K562 (cell line): ENCODE data around the gene PHETA1. TPM values are rescaled to one million over a fixed set of nuclear protein-coding genes. Genes with fewer than 3 reads are reported as not detected.

Experiments
- ATAC-seq: fragments of 200-7000 bp; cut with Tn5 transposase; 3 replicates; pipeline ENCODE4 v1.9.1; 2020; ENCODE audit warnings: moderate library complexity
- BruUV-seq: library from RNA; stranded (reverse); fragments of 400-500 nt; replicated peaks from 2 replicates; lab custom pipeline; 2021; lab: Mats Ljungman, UMichigan
- CTCF ChIA-PET: fragments of 300-600 bp; formaldehyde crosslinking; extraction: SDS; loops from one replicate; lab custom pipeline; 2021; ENCODE audit warnings: low intra/inter-chr PET ratio; lab: Yijun Ruan, JAX
- POLR2A ChIA-PET: fragments of 300-600, 350-650 bp; sonication (Branson Sonifier 250); formaldehyde crosslinking; extraction: SDS; loops from one replicate; lab custom pipeline; 2021; ENCODE audit warnings: antibody characterized with exemption, inconsistent platforms; lab: Yijun Ruan, JAX
- DNase-seq, 4 experiments: peaks; one replicate each; pipeline versions ENCODE4 v3.0.0 to v3.0.0-alpha.2; 2011 to 2018; ENCODE audit warnings: low spot score in 3 of 4, mixed read lengths in 3 of 4; ENCODE audit errors: extremely low read depth in 1 of 4
- FAIRE-seq: peaks from 2 replicates; lab custom pipeline; 2011; peaks lifted over from hg19 to GRCh38; lab: Jason Lieb, UNC
- H2AFZ ChIP-seq: 2 replicates; pipeline ENCODE4 v1.6.0; 2011; ENCODE audit warnings: low read depth, low read length, control low read depth, inconsistent platforms
- H3K27ac ChIP-seq: fragments of 200-600 bp; 3 replicates; pipeline ENCODE4 v1.8.0; 2011; ENCODE audit warnings: low read depth, mild to moderate bottlenecking, control low read depth, inconsistent platforms, low read length, moderate library complexity, mixed read lengths; ENCODE audit errors: extremely low read depth
- H3K27me3 ChIP-seq, 2 experiments: fragments of 300-600 bp in 1 of 2; 2 replicates in 1 of 2; 3 replicates in 1 of 2; pipeline versions ENCODE4 v1.6.0 to v1.8.0; 2011; ENCODE audit warnings: inconsistent platforms in 2 of 2, low read length in 2 of 2, mild to moderate bottlenecking in 1 of 2, mixed read lengths in 1 of 2, moderate library complexity in 1 of 2; ENCODE audit not compliant: control insufficient read depth in 2 of 2, insufficient read depth in 2 of 2
- H3K36me3 ChIP-seq: fragments of 300-600 bp; 3 replicates; pipeline ENCODE4 v1.8.0; 2011; ENCODE audit warnings: mild to moderate bottlenecking, low read length, inconsistent platforms; ENCODE audit not compliant: control insufficient read depth, insufficient read depth
- H3K4me1 ChIP-seq, 2 experiments: fragments of 200-600 bp in 1 of 2; replicated peaks in 1 of 2; 2 replicates in 1 of 2; 3 replicates in 1 of 2; pipeline versions ENCODE4 v1.5.1 to v1.8.0; 2011; ENCODE audit warnings: inconsistent platforms in 2 of 2, low read length in 2 of 2, mild to moderate bottlenecking in 1 of 2, mixed read lengths in 1 of 2, moderate library complexity in 1 of 2; ENCODE audit not compliant: control insufficient read depth in 2 of 2, insufficient read depth in 2 of 2
- H3K4me2 ChIP-seq: 2 replicates; pipeline ENCODE4 v1.6.1; 2011; ENCODE audit warnings: low read length, control low read depth, inconsistent platforms, mixed read lengths; ENCODE audit not compliant: insufficient read depth
- H3K4me3 ChIP-seq: fragments of 200-600 bp; sonication (generic), shearing (Covaris generic); 2 replicates; pipeline ENCODE4 v1.5.1; 2016; ENCODE audit warnings: control low read depth, inconsistent platforms
- H3K79me2 ChIP-seq: fragments of 200-600 bp; 3 replicates; pipeline ENCODE4 v1.8.0; 2011; ENCODE audit warnings: low read length, inconsistent platforms; ENCODE audit not compliant: control insufficient read depth, insufficient read depth
- H3K9ac ChIP-seq, 2 experiments: 2 replicates each; pipeline versions ENCODE4 v1.6.0 to v1.6.1; 2011; ENCODE audit warnings: low read depth in 2 of 2, low read length in 2 of 2, control low read depth in 1 of 2, inconsistent platforms in 1 of 2, mild to moderate bottlenecking in 1 of 2, mixed read lengths in 1 of 2; ENCODE audit not compliant: insufficient read depth in 1 of 2
- H3K9me1 ChIP-seq: one replicate; pipeline ENCODE4 v1.6.0; 2011; ENCODE audit warnings: inconsistent platforms, mild to moderate bottlenecking, low read length, moderate library complexity; ENCODE audit not compliant: control insufficient read depth, insufficient read depth
- H3K9me3 ChIP-seq: replicated peaks from 2 replicates; pipeline ENCODE4 v1.5.1; 2011; ENCODE audit warnings: low read depth, low read length, inconsistent platforms; ENCODE audit not compliant: control insufficient read depth, insufficient read depth
- H4K20me1 ChIP-seq: replicated peaks from 2 replicates; pipeline ENCODE4 v1.6.1; 2011; ENCODE audit warnings: low read length, inconsistent platforms, mixed read lengths; ENCODE audit not compliant: control insufficient read depth, insufficient read depth
- ARHGAP35 ChIP-seq: fragments of 450-650 bp; IDR thresholded peaks from 2 replicates; pipeline ENCODE4 v1.6.1; 2018; ENCODE audit not compliant: partially characterized antibody
- BCL6 ChIP-seq: fragments of 250-450 bp; sonication (Bioruptor Pico); IDR thresholded peaks from 2 replicates; pipeline ENCODE4 v1.4.0; 2020
- COPS2 ChIP-seq: fragments of 450-650 bp; conservative IDR thresholded peaks from 2 replicates; pipeline ENCODE4 v1.6.1; 2016; ENCODE audit warnings: mild to moderate bottlenecking, moderate library complexity
- CSDE1 ChIP-seq, 2 experiments: fragments of 450-650 bp; IDR thresholded peaks; 2 replicates each; pipeline ENCODE4 v1.6.1; 2016; ENCODE audit warnings: mild to moderate bottlenecking in 1 of 2
- ELF1 ChIP-seq: fragments of 200-800 bp; sonication (Bioruptor generic); IDR thresholded peaks from 2 replicates; pipeline ENCODE4 v1.6.1; 2016; ENCODE audit warnings: missing genetic modification characterization, missing compliant biosample characterization
- ESRRA ChIP-seq: fragments of 450-650 bp; IDR thresholded peaks from 2 replicates; pipeline ENCODE4 v1.6.1; 2014; ENCODE audit warnings: low read depth, mild to moderate bottlenecking, moderate library complexity, borderline replicate concordance
- ETV6 ChIP-seq, 3 experiments: fragments of 150-350 bp in 1 of 3; sonication (generic) in 1 of 3; formaldehyde crosslinking in 1 of 3; IDR thresholded peaks; 2 replicates each; pipeline versions ENCODE4 v1.6.1 to v1.8.0; 2014 to 2022; ENCODE audit warnings: borderline replicate concordance in 2 of 3, low read depth in 2 of 3, antibody characterized with exemption in 1 of 3, low read length in 1 of 3, mild to moderate bottlenecking in 1 of 3, missing genetic modification reagents in 1 of 3
- GABPB1 ChIP-seq: sonication (generic); formaldehyde crosslinking; IDR thresholded peaks from 2 replicates; pipeline ENCODE4 v1.8.0; 2022; ENCODE audit warnings: mild to moderate bottlenecking, missing genetic modification reagents
- HDAC3 ChIP-seq: fragments of 450-650 bp; IDR thresholded peaks from 2 replicates; pipeline ENCODE4 v1.6.1; 2018; ENCODE audit warnings: borderline replicate concordance, mild to moderate bottlenecking, moderate library complexity; ENCODE audit not compliant: partially characterized antibody
- NELFE ChIP-seq: IDR thresholded peaks from 2 replicates; pipeline ENCODE4 v1.6.1; 2011; ENCODE audit warnings: mild to moderate bottlenecking; ENCODE audit not compliant: insufficient read depth, insufficient read length
- PTBP1 ChIP-seq: fragments of 200-400 bp; formaldehyde crosslinking; IDR thresholded peaks from 2 replicates; pipeline ENCODE4 v1.6.1; 2017; ENCODE audit warnings: low read depth, low read length
- RBFOX2 ChIP-seq: fragments of 200-400 bp; formaldehyde crosslinking; IDR thresholded peaks from 2 replicates; pipeline ENCODE4 v1.6.1; 2017; ENCODE audit warnings: low read depth, mild to moderate bottlenecking, low read length, moderate library complexity
- ZKSCAN8 ChIP-seq: fragments of 200-800 bp; sonication (Bioruptor generic); IDR thresholded peaks from 2 replicates; pipeline ENCODE4 v1.6.1; 2016; ENCODE audit warnings: missing genetic modification characterization, missing compliant biosample characterization
- WGBS: fragments of 100-300 bp; shearing (Covaris generic); methylation state at CpG from one replicate; pipeline ENCODE4 v1.1.6; 2016; ENCODE audit warnings: low coverage, mixed read lengths; ENCODE audit not compliant: insufficient coverage; ENCODE audit errors: missing lambda C conversion rate; 5-methylcytosine and 5-hydroxymethylcytosine counted together
- in situ Hi-C: fragments of 300-500 bp; cut with MboI; formaldehyde crosslinking; loops from 4 replicates; pipeline ENCODE4 v1.15.0; 2018; ENCODE audit warnings: inconsistent platforms, mixed read lengths
- intact Hi-C: fragments of 100-400 bp; cut with micrococcal nuclease; formaldehyde crosslinking; loops from 2 replicates; pipeline ENCODE4 v1.14.2; 2022
- polyA plus RNA-seq, 8 experiments: library from polyadenylated mRNA; depleted of rRNA in 4 of 8; stranded (reverse) in 5 of 8; unstranded in 3 of 8; fragments of >200 nt; fragmentation: Nextera tagmentation in 2 of 8; fragmentation: Illumina TruSeq in 1 of 8; extraction: Ambion mirVana in 2 of 8; extraction: Trizol in 1 of 8; gene quantifications; 2 replicates each; pipeline versions ENCODE4 v1.2.1 to v1.2.3, GENCODE V29; 2011 to 2014; ENCODE audit warnings: inconsistent platforms in 1 of 8, missing spikeins in 1 of 8
- total RNA-seq, 7 experiments: library from RNA; depleted of rRNA in 6 of 7; stranded (reverse); fragments of >200 nt in 6 of 7; fragmentation: Illumina TruSeq in 2 of 7; extraction: Trizol in 2 of 7; gene quantifications; 2 replicates each; pipeline versions ENCODE4 v1.2.1 to v1.2.3, GENCODE V29; 2011 to 2021; ENCODE audit warnings: low replicate concordance in 1 of 7
- TF ChIP-seq, protein P1 (sequence below): sonication (generic); formaldehyde crosslinking; IDR thresholded peaks from 2 replicates; pipeline ENCODE4 v1.8.0; 2022; ENCODE audit warnings: mild to moderate bottlenecking, missing genetic modification reagents
- TF ChIP-seq, protein P2 (sequence below): IDR thresholded peaks from 3 replicates; pipeline ENCODE4 v1.6.1; 2011; ENCODE audit warnings: borderline replicate concordance, mild to moderate bottlenecking; ENCODE audit not compliant: insufficient read length, insufficient read depth

PHETA1 gene
- total and polyA plus RNA-seq, 9 of the 15 experiments (the other 6 are each of a cell fraction or from before 2014, with no cell fraction given): 0.03 to 12.4 (median 3.0) TPM

DNA sequence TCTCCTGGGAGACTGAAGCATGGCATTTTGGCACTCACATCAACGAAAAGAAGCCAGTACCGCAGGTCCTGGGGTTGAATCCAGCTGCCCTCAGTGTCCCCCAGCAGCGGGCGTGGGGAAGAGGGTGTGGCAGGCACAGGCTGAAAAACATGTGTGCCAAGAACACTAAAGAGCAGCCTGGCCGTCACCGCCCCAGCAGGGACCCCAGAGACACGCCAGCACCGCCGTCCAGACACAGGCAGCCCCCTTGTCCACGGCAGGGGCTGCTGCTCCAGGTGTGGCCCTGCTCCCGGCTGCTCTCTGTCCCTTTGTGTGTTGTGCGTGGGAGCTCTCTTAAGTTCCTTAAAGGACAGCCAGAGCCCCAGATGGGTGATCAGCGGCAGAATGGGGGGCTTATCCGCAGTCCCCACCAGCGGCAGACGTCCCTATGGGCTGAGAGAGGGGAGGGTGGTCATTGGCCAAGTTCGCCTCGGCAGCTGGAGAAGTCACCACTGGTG, 556 bp downstream of the PHETA1 start (continued):
- TF ChIP-seq ETV6 (IDR thresholded peaks at IDR 0.05; ENCODE audit: borderline replicate concordance in 1 of 2, low read depth in 2 of 2, low read length in 1 of 2) (no peak), ETV6 (CRISPR knock-in tag; IDR thresholded peaks at IDR 0.05; ENCODE audit: borderline replicate concordance) (no peak), PTBP1 (no peak), ESRRA (no peak), ZKSCAN8 (CRISPR knock-in tag) (no peak), GABPB1 (CRISPR knock-in tag) (no peak), CSDE1 (IDR thresholded peaks at IDR 0.05) (no peak), NELFE (no peak), ARHGAP35 (no peak)

DNA sequence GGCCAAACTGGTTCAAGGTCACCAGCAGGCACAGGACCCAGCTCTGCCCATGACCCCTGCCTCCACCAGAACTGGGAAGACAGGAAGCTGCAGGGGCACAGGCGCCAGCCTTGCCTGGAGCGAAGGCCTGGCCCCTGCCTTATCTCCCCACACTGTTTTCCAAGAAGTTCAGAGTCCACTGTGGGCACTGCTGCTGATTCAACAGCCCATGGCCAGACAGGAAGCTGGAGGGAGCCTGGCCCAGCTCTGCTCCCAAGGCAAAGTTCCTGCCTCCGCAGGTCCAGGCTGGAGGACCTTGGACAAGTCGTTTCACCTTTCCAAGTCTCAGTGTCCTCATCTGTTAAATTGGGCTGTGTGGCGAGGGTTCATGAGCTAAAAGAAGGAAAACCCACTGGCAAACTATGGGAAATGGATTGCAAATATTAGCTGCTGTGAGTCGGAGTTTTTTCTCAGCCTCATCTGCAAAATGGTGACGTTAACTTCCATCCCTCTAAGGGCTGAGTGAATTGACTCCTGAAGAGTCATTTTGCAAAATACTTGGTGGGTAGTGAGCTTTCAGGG, 1.2 kb downstream of the PHETA1 start:
- peak; percentile 73 for FAIRE-seq
- in situ Hi-C loops: no loop called here
- peak in 1 of 4 experiments; percentile 30 for DNase-seq
- peak overlapping the region; percentile 67 to 93 for H3K9ac ChIP-seq
- peaks cover 27% of the 10 kb centered on the region; the same call in 1 of the 3 replicates for H3K36me3 ChIP-seq
- H3K79me2 ChIP-seq: peaks cover 8% of the 10 kb centered on the region; the same call in 2 of the 3 replicates
- no peak for ATAC-seq
- H3K4me1 ChIP-seq: peaks cover 14 to 27% of the 10 kb centered on the region in 2 experiments
- 36% methylated on average over 7 of the region's 7 CpGs for WGBS
- H3K9me3 ChIP-seq: no peaks in the 10 kb centered on the region
- TF ChIP-seq ELF1 (tag) (0 out of 2 replicates have a peak, but pooled peaks have one; percentile 20), HDAC3 (no peak), COPS2 (no peak), BCL6 (no peak), RBFOX2 (peak; percentile 19; the same call in 1 of the 2 replicates)
- TF ChIP-seq, protein P1, sequence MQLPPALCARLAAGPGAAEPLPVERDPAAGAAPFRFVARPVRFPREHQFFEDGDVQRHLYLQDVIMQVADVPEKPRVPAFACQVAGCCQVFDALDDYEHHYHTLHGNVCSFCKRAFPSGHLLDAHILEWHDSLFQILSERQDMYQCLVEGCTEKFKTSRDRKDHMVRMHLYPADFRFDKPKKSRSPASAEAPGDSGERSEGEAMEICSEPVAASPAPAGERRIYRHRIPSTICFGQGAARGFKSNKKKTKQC (CRISPR knock-in tag): 0 out of 2 replicates have a peak, but pooled peaks have one; percentile 46
- TF ChIP-seq, protein P2, sequence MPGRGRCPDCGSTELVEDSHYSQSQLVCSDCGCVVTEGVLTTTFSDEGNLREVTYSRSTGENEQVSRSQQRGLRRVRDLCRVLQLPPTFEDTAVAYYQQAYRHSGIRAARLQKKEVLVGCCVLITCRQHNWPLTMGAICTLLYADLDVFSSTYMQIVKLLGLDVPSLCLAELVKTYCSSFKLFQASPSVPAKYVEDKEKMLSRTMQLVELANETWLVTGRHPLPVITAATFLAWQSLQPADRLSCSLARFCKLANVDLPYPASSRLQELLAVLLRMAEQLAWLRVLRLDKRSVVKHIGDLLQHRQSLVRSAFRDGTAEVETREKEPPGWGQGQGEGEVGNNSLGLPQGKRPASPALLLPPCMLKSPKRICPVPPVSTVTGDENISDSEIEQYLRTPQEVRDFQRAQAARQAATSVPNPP: no peak
- TF ChIP-seq, all 486 proteins: peak for 3
- Histone ChIP-seq H3K4me2 (peak overlapping the region; percentile 88), H3K4me3 (peak overlapping the region; percentile 64; the same call in 1 of the 2 replicates), H4K20me1 (no peaks in the 10 kb centered on the region), H3K9me1 (no peaks in the 10 kb centered on the region), H3K27me3 (no peaks in the 10 kb centered on the region; a peak in 1 of 5 replicates), H2AFZ (peak overlapping the region; percentile 96; the same call in 1 of the 2 replicates), H3K27ac (no peak overlapping the region)
- BruUV-seq: no TSS peak
- POLR2A ChIA-PET: interaction anchor here (0.6 to 1.3 kb wide), 4 partner anchors 9 to 84 kb away, joined by 3 to 6 read pairs (median 3); no protein-coding TSS in a partner anchor
- intact Hi-C loops: no loop called here
- CTCF ChIA-PET: no interaction called here
